HEK293 (cell line): Measurements from ENCODE around the gene MRRF.
A peak's percentile ranks its signal among the peaks of the same experiment; 100 is the strongest.

ENCODE experiments used
- SETDB1 ChIP-seq: IDR thresholded peaks from one replicate; pipeline ENCODE4 v1.6.1; 2017; ENCODE audit warnings: mild to moderate bottlenecking, low read length, moderate library complexity, mixed read lengths; ENCODE audit not compliant: insufficient read length
- YY1 ChIP-seq: fragments of 450-650 bp; formaldehyde crosslinking; IDR thresholded peaks from 2 replicates; pipeline ENCODE4 v1.5.1; 2018; ENCODE audit warnings: missing biosample characterization, missing genetic modification characterization
- ZBTB7A ChIP-seq: fragments of 450-650 bp; formaldehyde crosslinking; IDR thresholded peaks from 2 replicates; pipeline ENCODE4 v1.5.1; 2016; ENCODE audit warnings: low read depth, missing biosample characterization, missing genetic modification characterization
- ZNF10 ChIP-seq: fragments of 450-650 bp; formaldehyde crosslinking; IDR thresholded peaks from 2 replicates; pipeline ENCODE4 v1.5.1; 2017; ENCODE audit warnings: missing biosample characterization, missing genetic modification characterization
- ZNF175 ChIP-seq: fragments of 450-650 bp; formaldehyde crosslinking; IDR thresholded peaks from 2 replicates; pipeline ENCODE4 v1.5.1; 2016; ENCODE audit warnings: missing biosample characterization, missing genetic modification characterization
- ZNF37A ChIP-seq: fragments of 450-650 bp; IDR thresholded peaks from 2 replicates; pipeline ENCODE4 v1.5.1; 2018; ENCODE audit warnings: missing biosample characterization, missing genetic modification characterization
- ZNF510 ChIP-seq: fragments of 450-650 bp; formaldehyde crosslinking; IDR thresholded peaks from 2 replicates; pipeline ENCODE4 v1.5.1; 2018; ENCODE audit warnings: mild to moderate bottlenecking, missing genetic modification characterization, missing biosample characterization; ENCODE audit not compliant: insufficient replicate concordance
- ZNF530 ChIP-seq: fragments of 450-650 bp; formaldehyde crosslinking; IDR thresholded peaks from 2 replicates; pipeline ENCODE4 v1.5.1; 2016; ENCODE audit warnings: low read depth, missing biosample characterization, missing genetic modification characterization
- ZNF654 ChIP-seq: fragments of 450-650 bp; formaldehyde crosslinking; IDR thresholded peaks from 2 replicates; pipeline ENCODE4 v1.5.1; 2016; ENCODE audit warnings: low read depth, missing biosample characterization, missing genetic modification characterization
- ZSCAN4 ChIP-seq: fragments of 450-650 bp; formaldehyde crosslinking; IDR thresholded peaks from 2 replicates; pipeline ENCODE4 v1.5.1; 2017; ENCODE audit warnings: missing biosample characterization, missing genetic modification characterization
- TF ChIP-seq, protein P1 (sequence below): fragments of 450-650 bp; formaldehyde crosslinking; IDR thresholded peaks from 2 replicates; pipeline ENCODE4 v1.5.1; 2016; ENCODE audit warnings: missing biosample characterization, missing genetic modification characterization
- TF ChIP-seq, protein P2 (sequence below): fragments of 450-650 bp; formaldehyde crosslinking; IDR thresholded peaks from 2 replicates; pipeline ENCODE4 v1.5.1; 2016; ENCODE audit warnings: missing biosample characterization, missing genetic modification characterization

- TF ChIP-seq, protein P1, sequence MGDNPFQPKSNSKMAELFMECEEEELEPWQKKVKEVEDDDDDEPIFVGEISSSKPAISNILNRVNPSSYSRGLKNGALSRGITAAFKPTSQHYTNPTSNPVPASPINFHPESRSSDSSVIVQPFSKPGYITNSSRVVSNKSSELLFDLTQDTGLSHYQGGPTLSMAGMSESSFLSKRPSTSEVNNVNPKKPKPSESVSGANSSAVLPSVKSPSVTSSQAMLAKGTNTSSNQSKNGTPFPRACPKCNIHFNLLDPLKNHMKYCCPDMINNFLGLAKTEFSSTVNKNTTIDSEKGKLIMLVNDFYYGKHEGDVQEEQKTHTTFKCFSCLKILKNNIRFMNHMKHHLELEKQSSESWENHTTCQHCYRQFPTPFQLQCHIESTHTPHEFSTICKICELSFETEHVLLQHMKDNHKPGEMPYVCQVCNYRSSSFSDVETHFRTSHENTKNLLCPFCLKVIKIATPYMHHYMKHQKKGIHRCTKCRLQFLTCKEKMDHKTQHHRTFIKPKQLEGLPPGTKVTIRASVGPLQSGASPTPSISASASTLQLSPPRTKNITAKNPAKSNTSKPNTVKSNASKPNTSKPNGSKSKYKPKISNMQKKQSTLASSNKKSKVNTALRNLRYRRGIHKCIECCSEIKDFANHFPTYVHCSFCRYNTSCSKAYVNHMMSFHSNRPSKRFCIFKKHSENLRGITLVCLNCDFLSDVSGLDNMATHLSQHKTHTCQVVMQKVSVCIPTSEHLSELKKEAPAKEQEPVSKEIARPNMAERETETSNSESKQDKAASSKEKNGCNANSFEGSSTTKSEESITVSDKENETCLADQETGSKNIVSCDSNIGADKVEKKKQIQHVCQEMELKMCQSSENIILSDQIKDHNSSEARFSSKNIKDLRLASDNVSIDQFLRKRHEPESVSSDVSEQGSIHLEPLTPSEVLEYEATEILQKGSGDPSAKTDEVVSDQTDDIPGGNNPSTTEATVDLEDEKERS = no peak
- TF ChIP-seq SETDB1 = no peak
- TF ChIP-seq, protein P2, sequence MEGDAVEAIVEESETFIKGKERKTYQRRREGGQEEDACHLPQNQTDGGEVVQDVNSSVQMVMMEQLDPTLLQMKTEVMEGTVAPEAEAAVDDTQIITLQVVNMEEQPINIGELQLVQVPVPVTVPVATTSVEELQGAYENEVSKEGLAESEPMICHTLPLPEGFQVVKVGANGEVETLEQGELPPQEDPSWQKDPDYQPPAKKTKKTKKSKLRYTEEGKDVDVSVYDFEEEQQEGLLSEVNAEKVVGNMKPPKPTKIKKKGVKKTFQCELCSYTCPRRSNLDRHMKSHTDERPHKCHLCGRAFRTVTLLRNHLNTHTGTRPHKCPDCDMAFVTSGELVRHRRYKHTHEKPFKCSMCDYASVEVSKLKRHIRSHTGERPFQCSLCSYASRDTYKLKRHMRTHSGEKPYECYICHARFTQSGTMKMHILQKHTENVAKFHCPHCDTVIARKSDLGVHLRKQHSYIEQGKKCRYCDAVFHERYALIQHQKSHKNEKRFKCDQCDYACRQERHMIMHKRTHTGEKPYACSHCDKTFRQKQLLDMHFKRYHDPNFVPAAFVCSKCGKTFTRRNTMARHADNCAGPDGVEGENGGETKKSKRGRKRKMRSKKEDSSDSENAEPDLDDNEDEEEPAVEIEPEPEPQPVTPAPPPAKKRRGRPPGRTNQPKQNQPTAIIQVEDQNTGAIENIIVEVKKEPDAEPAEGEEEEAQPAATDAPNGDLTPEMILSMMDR = no peak
- no peak for TF ChIP-seq ZBTB7A (tag by site-specific recombination)
- TF ChIP-seq ZNF654 (tag by site-specific recombination) = 0 out of 2 replicates have a peak, but pooled peaks have one; percentile 5
- TF ChIP-seq ZNF175 (tag by site-specific recombination) = no peak
- TF ChIP-seq YY1 (tag by site-specific recombination) = no peak
- TF ChIP-seq ZNF37A (tag by site-specific recombination) = no peak
- TF ChIP-seq ZSCAN4 (tag by site-specific recombination) = no peak
- TF ChIP-seq ZNF530 (tag by site-specific recombination) = no peak
- no peak for TF ChIP-seq ZNF510 (tag by site-specific recombination)
- no peak for TF ChIP-seq ZNF10
Observed at GRCh38 chr9:122380293-122380692, 115.6 kb downstream of the MRRF start.
